CD4-positive, alpha-beta T cell (primary cell): ENCODE measurements around the gene FERMT2. TPM values are rescaled to one million over a fixed set of nuclear protein-coding genes. Genes with fewer than 3 reads are reported as not detected.

ENCODE experiments used
- ATAC-seq: fragments of 200-7000 bp; cut with Tn5 transposase; one replicate; pipeline ENCODE4 v1.10.0; 2022; ENCODE audit warnings: mild to moderate bottlenecking; ENCODE audit not compliant: poor library complexity
- CTCF ChIA-PET: fragments of 350-600 bp; sonication (Branson Sonifier 250); formaldehyde crosslinking; loops from one replicate; lab custom pipeline; 2021; ENCODE audit warnings: antibody characterized with exemption, inconsistent platforms; lab: Charles Lee
- POLR2A ChIA-PET: fragments of 350-600 bp; sonication (Branson Sonifier 250); formaldehyde crosslinking; loops from one replicate; lab custom pipeline; 2021; ENCODE audit warnings: antibody characterized with exemption, inconsistent platforms; lab: Charles Lee
- DNase-seq, 14 experiments: peaks; one replicate each; pipeline ENCODE4 v3.0.0-alpha.2; 2013 to 2020; ENCODE audit warnings: mixed read lengths in 2 of 14
- H3K27ac ChIP-seq, 2 donors: one replicate each; pipeline versions ENCODE4 v1.5.1 to v1.7.0; 2013; ENCODE audit warnings: low read length in 2 of 2, low read depth in 1 of 2, mild to moderate bottlenecking in 1 of 2
- H3K27me3 ChIP-seq, 2 experiments: 1 replicate in 1 of 2; 2 replicates in 1 of 2; pipeline versions ENCODE4 v1.6.1 to v1.7.0; 2013; ENCODE audit warnings: low read length in 2 of 2, control low read depth in 1 of 2, mild to moderate bottlenecking in 1 of 2, moderate library complexity in 1 of 2; ENCODE audit not compliant: insufficient read depth in 2 of 2, control insufficient read depth in 1 of 2
- H3K36me3 ChIP-seq: one replicate; pipeline ENCODE4 v1.6.1; 2013; ENCODE audit warnings: low read length, control low read depth; ENCODE audit not compliant: insufficient read depth
- H3K4me1 ChIP-seq: one replicate; pipeline ENCODE4 v1.6.1; 2013; ENCODE audit warnings: low read length, control low read depth; ENCODE audit not compliant: insufficient read depth
- H3K4me3 ChIP-seq: one replicate; pipeline ENCODE4 v1.5.1; 2013; ENCODE audit warnings: mild to moderate bottlenecking, low read length, moderate library complexity
- H3K9me3 ChIP-seq, 2 experiments: 1 replicate in 1 of 2; 2 replicates in 1 of 2; pipeline versions ENCODE4 v1.6.1 to v1.7.0; 2013; ENCODE audit warnings: low read length in 2 of 2, mild to moderate bottlenecking in 2 of 2, control low read depth in 1 of 2, moderate library complexity in 1 of 2; ENCODE audit not compliant: control insufficient read depth in 1 of 2, insufficient read depth in 1 of 2
- H3K27ac Mint-ChIP-seq: one replicate; pipeline ENCODE4 v1.8.0; 2020; ENCODE audit warnings: mixed read lengths
- H3K27me3 Mint-ChIP-seq: one replicate; pipeline ENCODE4 v1.8.0; 2021; ENCODE audit warnings: mixed read lengths
- H3K36me3 Mint-ChIP-seq: one replicate; pipeline ENCODE4 v1.8.0; 2021; ENCODE audit warnings: low read depth, mixed read lengths
- H3K4me1 Mint-ChIP-seq: one replicate; pipeline ENCODE4 v1.8.0; 2021; ENCODE audit warnings: low read depth, mixed read lengths
- H3K4me3 Mint-ChIP-seq: one replicate; pipeline ENCODE4 v1.8.0; 2020; ENCODE audit warnings: mild to moderate bottlenecking, mixed read lengths
- H3K9me3 Mint-ChIP-seq: one replicate; pipeline ENCODE4 v1.8.0; 2020; ENCODE audit warnings: mixed read lengths
- CTCF ChIP-seq: fragments of 200-600 bp; IDR thresholded peaks from one replicate; pipeline ENCODE4 v1.8.0; 2022; ENCODE audit warnings: antibody characterized with exemption, mild to moderate bottlenecking
- intact Hi-C, 2 experiments: fragments of 100-400 bp; cut with DNase I in 1 of 2; cut with micrococcal nuclease in 1 of 2; formaldehyde crosslinking; loops; one replicate each; pipeline versions ENCODE4 v1.15.1 to v1.9.0; 2023 to 2025; cut with DNase I, micrococcal nuclease
- total RNA-seq, 174 experiments: library from RNA in 2 of 174; stranded (reverse) in 2 of 174; gene quantifications; one replicate each; pipeline ENCODE4 v1.2.3 and lab custom pipeline; 2021 to 2026

FERMT2 gene
- total RNA-seq, 2 experiments from 2014 or later: 0.44 to 0.61 TPM

- POLR2A ChIA-PET: interaction anchor here (1.6 kb wide), 1 partner anchor 203 kb away, joined by 5 read pairs; the partner anchor contains the start of gene DDHD1
- intact Hi-C loops: loop anchor here (2.0 to 10.0 kb wide), 3 partner anchors 31 to 395 kb away; partner anchors contain the start of genes GPR137C (in 1 of the 2) and TXNDC16 (in 1 of the 2)
- H3K4me1 ChIP-seq: peaks cover 19% of the 10 kb centered on the region
- H3K27ac Mint-ChIP-seq: no peak overlapping the region
- DNase-seq (peak in 2 of 14 experiments; percentile 12 to 15), ATAC-seq (peak; percentile 28)
- H3K4me3 Mint-ChIP-seq: peak overlapping the region; percentile 72
- H3K36me3 Mint-ChIP-seq: no peaks in the 10 kb centered on the region
- H3K27me3 Mint-ChIP-seq: peaks cover 61% of the 10 kb centered on the region
- H3K27me3 ChIP-seq: peaks cover 37 to 59% of the 10 kb centered on the region in 2 experiments
- TF ChIP-seq CTCF: no peak
- peak overlapping the region; percentile 51 for H3K4me3 ChIP-seq
- peaks cover 0 to 3% of the 10 kb centered on the region in 2 experiments for H3K9me3 ChIP-seq
- H3K4me1 Mint-ChIP-seq: peaks cover 22% of the 10 kb centered on the region
- H3K36me3 ChIP-seq: no peaks in the 10 kb centered on the region
- CTCF ChIA-PET: interaction anchor here (0.7 to 2.0 kb wide), 2 partner anchors 12 to 242 kb away, joined by 3 to 8 read pairs; no protein-coding TSS in a partner anchor
- no peaks in the 10 kb centered on the region for H3K9me3 Mint-ChIP-seq
- no peak overlapping the region for H3K27ac ChIP-seq
Observed at GRCh38 chr14:52949711-52950409, 990 bp downstream of the FERMT2 start.

GRCh38 chr14:52949249-52949648 is 1.6 kb downstream of the FERMT2 start:
- Mint-ChIP-seq H3K27me3 (peaks cover 66% of the 10 kb centered on the region), H3K4me3 (peak overlapping the region; percentile 72), H3K27ac (no peak overlapping the region), H3K36me3 (no peaks in the 10 kb centered on the region), H3K9me3 (no peaks in the 10 kb centered on the region), H3K4me1 (peaks cover 22% of the 10 kb centered on the region)
- H3K36me3 ChIP-seq: no peaks in the 10 kb centered on the region
- peaks cover 19% of the 10 kb centered on the region for H3K4me1 ChIP-seq
- peaks cover 37 to 59% of the 10 kb centered on the region in 2 experiments for H3K27me3 ChIP-seq
- H3K9me3 ChIP-seq: peaks cover 0 to 3% of the 10 kb centered on the region in 2 experiments
- ATAC-seq: no peak
- DNase-seq: peak in 2 of 14 experiments; percentile 20 to 32
- POLR2A ChIA-PET: interaction anchor here (1.4 to 1.6 kb wide), 2 partner anchors 14 to 203 kb away, joined by 5 read pairs; partner anchors contain the start of gene DDHD1
- intact Hi-C loops: loop anchor here in 1 of 2 experiments (10.0 kb wide), 1 partner anchor 394 kb away; the partner anchor contains the start of genes GPR137C and TXNDC16
- TF ChIP-seq CTCF: no peak
- CTCF ChIA-PET: interaction anchor here (0.7 to 2.0 kb wide), 2 partner anchors 12 to 241 kb away, joined by 3 to 8 read pairs; no protein-coding TSS in a partner anchor
- H3K27ac ChIP-seq: no peak overlapping the region
- H3K4me3 ChIP-seq: no peak overlapping the region

- peaks cover 69% of the 10 kb centered on the region for H3K27me3 Mint-ChIP-seq
- Histone ChIP-seq H3K27me3 (peaks cover 37 to 59% of the 10 kb centered on the region in 2 experiments), H3K27ac (no peak overlapping the region), H3K4me1 (peaks cover 19% of the 10 kb centered on the region), H3K9me3 (peaks cover 0 to 3% of the 10 kb centered on the region in 2 experiments), H3K36me3 (no peaks in the 10 kb centered on the region), H3K4me3 (no peak overlapping the region)
- ATAC-seq: no peak
- no peak for TF ChIP-seq CTCF
- no peak overlapping the region for H3K4me3 Mint-ChIP-seq
- ChIA-PET POLR2A (interaction anchor here (0.9 to 1.6 kb wide), 3 partner anchors 14 to 204 kb away, joined by 4 to 5 read pairs (median 5); partner anchors contain the start of gene DDHD1), CTCF (interaction anchor here (2.0 kb wide), 1 partner anchor 13 kb away, joined by 8 read pairs; no protein-coding TSS in a partner anchor)
- peaks cover 22% of the 10 kb centered on the region for H3K4me1 Mint-ChIP-seq
- no peaks in the 10 kb centered on the region for H3K9me3 Mint-ChIP-seq
- no peak for DNase-seq
- intact Hi-C loops: loop anchor here in 1 of 2 experiments (10.0 kb wide), 1 partner anchor 394 kb away; the partner anchor contains the start of genes GPR137C and TXNDC16
- no peaks in the 10 kb centered on the region for H3K36me3 Mint-ChIP-seq
- no peak overlapping the region for H3K27ac Mint-ChIP-seq
Observed at GRCh38 chr14:52948836-52949235, 2.0 kb downstream of the FERMT2 start.
